Endothelial cell of umbilical vein (primary cell): ENCODE results near the gene THBS3. TPM values are rescaled to one million over a fixed set of nuclear protein-coding genes. Genes with fewer than 3 reads are reported as not detected.

Experiments used
- BruUV-seq: library from RNA; stranded (reverse); fragments of 400-500 nt; replicated peaks from 2 replicates; lab custom pipeline; 2021; lab: Mats Ljungman, UMichigan
- CTCF ChIA-PET: fragments of 300-600, 350-600 bp; sonication (Branson Sonifier 250); formaldehyde crosslinking; loops from one replicate; lab custom pipeline; 2021; ENCODE audit warnings: antibody characterized with exemption, inconsistent platforms; lab: Charles Lee
- POLR2A ChIA-PET: fragments of 300-600, 350-600 bp; sonication (Branson Sonifier 250); formaldehyde crosslinking; loops from one replicate; lab custom pipeline; 2021; ENCODE audit warnings: antibody characterized with exemption, inconsistent platforms; lab: Charles Lee
- DNase-seq: peaks from one replicate; pipeline ENCODE4 v3.0.0-alpha.2; 2011; ENCODE audit warnings: low read depth, low spot score
- FAIRE-seq: peaks from 2 replicates; lab custom pipeline; 2011; peaks lifted over from hg19 to GRCh38; lab: Jason Lieb, UNC
- H2AFZ ChIP-seq: 2 replicates; pipeline ENCODE4 v1.6.0; 2012; ENCODE audit warnings: low read depth, low read length, control low read depth, inconsistent platforms
- H3K27ac ChIP-seq: 2 replicates; pipeline ENCODE4 v1.5.1; 2011; ENCODE audit warnings: low read depth, mild to moderate bottlenecking, control low read depth, low read length, moderate library complexity; ENCODE audit not compliant: insufficient read depth
- H3K27me3 ChIP-seq, 2 experiments: 2 replicates each; pipeline versions ENCODE4 v1.6.0 to v1.6.1; 2011; ENCODE audit warnings: low read length in 2 of 2, mixed read lengths in 1 of 2; ENCODE audit not compliant: control insufficient read depth in 2 of 2, insufficient read depth in 2 of 2
- H3K36me3 ChIP-seq, 2 experiments: 2 replicates in 1 of 2; 3 replicates in 1 of 2; pipeline ENCODE4 v1.5.1; 2011; ENCODE audit warnings: low read length in 2 of 2, mild to moderate bottlenecking in 1 of 2, moderate library complexity in 1 of 2; ENCODE audit not compliant: control insufficient read depth in 2 of 2, insufficient read depth in 2 of 2; ENCODE audit errors: extremely low read depth in 1 of 2
- H3K4me1 ChIP-seq: 3 replicates; pipeline ENCODE4 v1.5.1; 2011; ENCODE audit warnings: mild to moderate bottlenecking, low read length; ENCODE audit not compliant: control insufficient read depth, insufficient read depth; ENCODE audit errors: extremely low read depth
- H3K4me2 ChIP-seq: 2 replicates; pipeline ENCODE4 v1.6.1; 2011; ENCODE audit warnings: low read length, control low read depth, mixed read lengths; ENCODE audit not compliant: insufficient read depth
- H3K4me3 ChIP-seq, 3 experiments: fragments of 200-600 bp in 1 of 3; sonication (generic), shearing (Covaris generic) in 1 of 3; replicated peaks in 1 of 3; 2 replicates each; pipeline ENCODE4 v1.5.1; 2011 to 2016; ENCODE audit warnings: control low read depth in 3 of 3, low read length in 3 of 3, mild to moderate bottlenecking in 2 of 3, inconsistent platforms in 1 of 3, low read depth in 1 of 3, moderate library complexity in 1 of 3; ENCODE audit not compliant: insufficient read depth in 1 of 3
- H3K79me2 ChIP-seq: 2 replicates; pipeline ENCODE4 v1.6.0; 2012; ENCODE audit warnings: low read length, inconsistent platforms; ENCODE audit not compliant: control insufficient read depth, insufficient read depth
- H3K9ac ChIP-seq: replicated peaks from 2 replicates; pipeline ENCODE3; 2011; ENCODE audit warnings: low read length, control low read depth; ENCODE audit not compliant: insufficient read depth; ENCODE audit errors: extremely low read depth
- H3K9me1 ChIP-seq: replicated peaks from 3 replicates; pipeline ENCODE4 v1.6.0; 2011; ENCODE audit warnings: mild to moderate bottlenecking, low read length; ENCODE audit not compliant: control insufficient read depth, insufficient read depth; ENCODE audit errors: extremely low read depth
- H3K9me3 ChIP-seq: replicated peaks from 2 replicates; pipeline ENCODE4 v1.5.1; 2012; ENCODE audit warnings: low read length, inconsistent platforms; ENCODE audit not compliant: control insufficient read depth, insufficient read depth
- H4K20me1 ChIP-seq: replicated peaks from 2 replicates; pipeline ENCODE3; 2011; ENCODE audit warnings: mild to moderate bottlenecking, low read length; ENCODE audit not compliant: control insufficient read depth, insufficient read depth; ENCODE audit errors: extremely low read depth
- CTCF ChIP-seq, 2 donors: IDR thresholded peaks; 1 replicate in 1 of 2; 2 replicates in 1 of 2; pipeline ENCODE4 v1.5.1; 2011; ENCODE audit warnings: low read length in 2 of 2, mild to moderate bottlenecking in 2 of 2, moderate library complexity in 2 of 2, control low read depth in 1 of 2, inconsistent platforms in 1 of 2, low read depth in 1 of 2; ENCODE audit not compliant: insufficient read depth in 1 of 2; ENCODE audit errors: extremely low read depth in 1 of 2
- EZH2 ChIP-seq: IDR thresholded peaks from 2 replicates; pipeline ENCODE4 v1.6.1; 2012; ENCODE audit warnings: borderline replicate concordance, low read depth, mild to moderate bottlenecking, moderate library complexity, low read length, inconsistent platforms; ENCODE audit not compliant: severe bottlenecking
- FOS ChIP-seq: IDR thresholded peaks from 2 replicates; pipeline ENCODE4 v1.6.1; 2011; ENCODE audit warnings: mild to moderate bottlenecking, low read length, moderate library complexity, borderline replicate concordance; ENCODE audit not compliant: insufficient read depth
- GATA2 ChIP-seq: IDR thresholded peaks from 2 replicates; pipeline ENCODE4 v1.7.0; 2011; ENCODE audit warnings: low read depth, mild to moderate bottlenecking, moderate library complexity, mixed read lengths, low read length; ENCODE audit not compliant: insufficient read length, insufficient read depth
- JUN ChIP-seq: IDR thresholded peaks from 2 replicates; pipeline ENCODE4 v1.6.1; 2011; ENCODE audit warnings: borderline replicate concordance, low read depth; ENCODE audit not compliant: insufficient read length, insufficient read depth
- MYC ChIP-seq: IDR thresholded peaks from one replicate; pipeline ENCODE4 v1.6.1; 2011; ENCODE audit warnings: mild to moderate bottlenecking, low read depth, low read length
- POLR2A ChIP-seq: IDR thresholded peaks from 2 replicates; pipeline ENCODE4 v1.6.1; 2012; ENCODE audit warnings: low read depth, mild to moderate bottlenecking, control low read depth, low read length
- POLR2AphosphoS5 ChIP-seq: IDR thresholded peaks from 2 replicates; pipeline ENCODE4 v1.6.1; 2012; ENCODE audit warnings: low read depth, mild to moderate bottlenecking, control low read depth, low read length, moderate library complexity; ENCODE audit not compliant: insufficient read depth
- dilution Hi-C: fragments of 300-500 bp; cut with MboI; formaldehyde crosslinking; loops from one replicate; pipeline ENCODE4 v1.15.0; 2019; ENCODE audit warnings: low sequenced_read_pairs; ENCODE audit not compliant: extremely low pct_ligation_motif_present
- intact Hi-C: fragments of 100-400 bp; cut with micrococcal nuclease; formaldehyde crosslinking; loops from one replicate; pipeline ENCODE4 v1.10.0; 2022
- polyA plus RNA-seq, 4 experiments: library from polyadenylated mRNA; depleted of rRNA in 3 of 4; stranded (reverse) in 3 of 4; unstranded in 1 of 4; fragments of >200 nt; gene quantifications; 2 replicates each; pipeline versions ENCODE4 v1.2.1 to v1.2.3, GENCODE V29; 2011 to 2012; ENCODE audit warnings: missing spikeins in 1 of 4
- total RNA-seq: library from RNA; stranded (reverse); gene quantifications from 2 replicates; pipeline ENCODE4 v1.2.3, GENCODE V29; 2021
- TF ChIP-seq, protein P1 (sequence below): IDR thresholded peaks from 2 replicates; pipeline ENCODE4 v1.6.1; 2011; ENCODE audit not compliant: insufficient read depth, insufficient read length

THBS3 gene
- total and polyA plus RNA-seq, 2 donors (not counting 3 experiments of a cell fraction or from before 2014, with no cell fraction given), result 23.6 to 25.7 TPM

- Histone ChIP-seq H3K4me1 (peaks cover 21% of the 10 kb centered on the region), H3K9me3 (no peaks in the 10 kb centered on the region), H3K9me1 (no peaks in the 10 kb centered on the region), H3K4me3 (no peak overlapping the region), H3K27ac (no peak overlapping the region), H2AFZ (no peak overlapping the region), H3K27me3 (no peaks in the 10 kb centered on the region), H4K20me1 (no peaks in the 10 kb centered on the region), H3K36me3 (no peaks in the 10 kb centered on the region), H3K4me2 (no peak overlapping the region), H3K79me2 (peaks cover 2% of the 10 kb centered on the region), H3K9ac (no peak overlapping the region)
- ChIA-PET CTCF (interaction anchor here (1.0 to 4.3 kb wide), 2 partner anchors 11 to 19 kb away, joined by 3 to 42 read pairs; no protein-coding TSS in a partner anchor), POLR2A (no interaction called here)
- dilution Hi-C loops (no loop called here), intact Hi-C loops (loop anchor here (5.0 kb wide), 1 partner anchor 386 kb away; no protein-coding TSS in a partner anchor)
- TF ChIP-seq EZH2, result no peak
- TF ChIP-seq FOS, result no peak
- no peak for TF ChIP-seq POLR2A
- no peak for TF ChIP-seq CTCF (IDR thresholded peaks at IDR 0.05; ENCODE audit: extremely low read depth in 1 of 2, insufficient read depth in 1 of 2, low read depth in 1 of 2, low read length in 2 of 2)
- TF ChIP-seq GATA2, result no peak
- TF ChIP-seq MYC, result no peak
- TF ChIP-seq POLR2AphosphoS5, result no peak
- TF ChIP-seq, protein P1, sequence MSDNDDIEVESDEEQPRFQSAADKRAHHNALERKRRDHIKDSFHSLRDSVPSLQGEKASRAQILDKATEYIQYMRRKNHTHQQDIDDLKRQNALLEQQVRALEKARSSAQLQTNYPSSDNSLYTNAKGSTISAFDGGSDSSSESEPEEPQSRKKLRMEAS, result no peak
- no peak for TF ChIP-seq JUN
- DNase-seq, result no peak
- no peak for FAIRE-seq
- BruUV-seq, result no TSS peak
Measured at GRCh38 chr1:155205969-155206593, 1.6 kb downstream of the THBS3 start.
